BLaER1 treated with 17β-estradiol and CSF1 and Interleukin-3, amounts not matched to agents 10 nM and 100 nM (cell line): Measurements from ENCODE around the gene BNC2.

ENCODE experiments used
- H3K27ac ChIP-seq, 11 experiments: shearing (Covaris generic); formaldehyde crosslinking; 2 replicates each; pipeline ENCODE4 v1.8.1; 2022
- H3K27me3 ChIP-seq, 11 experiments: shearing (Covaris generic); formaldehyde crosslinking; 2 replicates each; pipeline ENCODE4 v1.8.1; 2022
- H3K36me3 ChIP-seq, 11 experiments: shearing (Covaris generic); formaldehyde crosslinking; 2 replicates each; pipeline ENCODE4 v1.8.1; 2022
- H3K4me1 ChIP-seq, 10 experiments: shearing (Covaris generic); formaldehyde crosslinking; 2 replicates each; pipeline ENCODE4 v1.8.1; 2022
- H3K4me2 ChIP-seq, 11 experiments: shearing (Covaris generic); formaldehyde crosslinking; 2 replicates each; pipeline ENCODE4 v1.8.1; 2022
- H3K4me3 ChIP-seq, 10 experiments: shearing (Covaris generic); formaldehyde crosslinking; 2 replicates each; pipeline ENCODE4 v1.8.1; 2022
- H3K9ac ChIP-seq, 11 experiments: shearing (Covaris generic); formaldehyde crosslinking; 2 replicates each; pipeline ENCODE4 v1.8.1; 2022
- H3K9me3 ChIP-seq, 11 experiments: shearing (Covaris generic); formaldehyde crosslinking; replicated peaks in 1 of 11; 2 replicates each; pipeline ENCODE4 v1.8.1; 2022
- H4K20me1 ChIP-seq, 11 experiments: shearing (Covaris generic); formaldehyde crosslinking; 2 replicates each; pipeline ENCODE4 v1.8.1; 2022
- Cebpa-rat ChIP-seq, 11 experiments: shearing (Covaris generic); IDR thresholded peaks; 2 replicates each; pipeline ENCODE4 v1.8.1; 2022

Gene BNC2

DNA sequence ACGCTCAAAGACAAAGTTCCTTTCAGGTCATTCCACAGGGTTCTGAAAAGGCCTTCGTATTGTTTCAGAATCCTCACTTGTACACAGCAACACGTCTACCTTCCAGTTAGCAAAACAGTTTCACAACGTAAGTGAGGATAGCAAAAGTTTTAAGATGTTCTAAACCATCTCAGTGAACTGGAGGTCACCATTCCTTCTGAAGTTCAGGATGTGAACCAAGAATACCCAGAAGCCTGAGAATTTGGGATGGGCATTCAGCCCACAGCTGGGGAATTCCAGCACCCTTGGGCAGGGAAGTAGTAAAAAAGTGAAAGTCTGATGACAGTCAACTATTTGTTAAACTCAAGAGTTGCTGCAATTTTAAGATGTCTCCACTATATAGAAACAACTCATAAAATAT, 224.5 kb downstream of the BNC2 start:
- H3K4me3 ChIP-seq = no peak overlapping the region
- TF ChIP-seq Cebpa-rat (IDR thresholded peaks at IDR 0.05) = no peak
- no peaks in the 10 kb centered on the region; a peak in 1 of 22 replicates for H3K9me3 ChIP-seq
- peaks cover 0 to 4% (median 0%) of the 10 kb centered on the region in 11 experiments; a peak in 1 of 22 replicates for H4K20me1 ChIP-seq
- H3K27ac ChIP-seq = no peak overlapping the region
- no peak overlapping the region for H3K9ac ChIP-seq
- no peak overlapping the region for H3K4me2 ChIP-seq
- no peaks in the 10 kb centered on the region for H3K4me1 ChIP-seq
- no peaks in the 10 kb centered on the region for H3K36me3 ChIP-seq
- H3K27me3 ChIP-seq = no peaks in the 10 kb centered on the region

DNA sequence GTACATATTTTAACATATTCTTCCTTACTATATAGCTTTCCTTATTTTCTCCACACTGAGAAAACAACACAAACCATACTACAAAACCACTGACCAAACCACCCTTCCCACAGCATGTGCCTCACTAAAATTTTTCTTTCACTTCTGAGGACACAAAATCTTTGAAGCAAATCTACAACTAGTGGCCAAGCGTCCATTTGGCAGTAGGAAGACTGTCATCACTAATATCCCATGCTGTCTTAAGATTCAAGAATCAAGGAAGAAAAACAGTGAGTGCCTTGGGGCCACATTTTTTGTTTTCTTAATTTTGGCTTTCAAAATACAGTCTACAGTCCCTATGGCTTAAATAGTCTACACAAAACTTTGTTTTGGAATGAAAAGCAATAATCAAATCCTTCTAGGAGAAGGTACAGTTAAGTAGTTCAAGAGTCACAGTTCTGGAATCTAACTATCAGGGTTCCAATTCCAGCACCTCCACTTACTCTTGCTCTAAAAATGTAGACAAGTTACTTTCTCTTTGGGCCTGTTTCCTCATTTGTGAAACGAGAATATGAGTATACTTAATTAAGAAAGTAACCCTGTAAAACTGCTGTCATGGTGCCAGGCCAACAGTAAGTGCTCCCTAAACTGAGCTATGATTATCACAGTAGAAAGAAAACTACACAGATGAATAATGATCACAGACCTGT, 227.9 kb downstream of the BNC2 start:
- no peak for TF ChIP-seq Cebpa-rat (IDR thresholded peaks at IDR 0.05)

GRCh38 chr9:16640649-16641048, 229.8 kb downstream of the BNC2 start:
- Histone ChIP-seq H3K9ac (no peak overlapping the region), H3K4me3 (no peak overlapping the region), H3K4me2 (no peak overlapping the region), H3K27ac (no peak overlapping the region), H4K20me1 (no peaks in the 10 kb centered on the region), H3K36me3 (no peaks in the 10 kb centered on the region), H3K9me3 (0 out of 22 replicates have a peak, but pooled peaks cover 0 to 4% (median 0%) of the 10 kb centered on the region in 11 experiments), H3K4me1 (peaks cover 0 to 15% (median 6%) of the 10 kb centered on the region in 10 experiments; a peak in 9 of 20 replicates), H3K27me3 (no peaks in the 10 kb centered on the region)
- no peak for TF ChIP-seq Cebpa-rat (IDR thresholded peaks at IDR 0.05)

More for the DNA sequence above, 227.9 kb downstream of the BNC2 start:
- H3K9me3 ChIP-seq = peaks cover 0 to 4% (median 0%) of the 10 kb centered on the region in 11 experiments; a peak in 1 of 22 replicates
- H3K27ac ChIP-seq = no peak overlapping the region
- H3K9ac ChIP-seq = no peak overlapping the region
- H4K20me1 ChIP-seq = peaks cover 0 to 4% (median 0%) of the 10 kb centered on the region in 11 experiments; a peak in 1 of 22 replicates
- no peaks in the 10 kb centered on the region for H3K36me3 ChIP-seq
- H3K4me3 ChIP-seq = no peak overlapping the region
- no peak overlapping the region for H3K4me2 ChIP-seq
- H3K27me3 ChIP-seq = no peaks in the 10 kb centered on the region
- H3K4me1 ChIP-seq = peaks cover 0 to 7% (median 2%) of the 10 kb centered on the region in 10 experiments; a peak in 9 of 20 replicates

GRCh38 chr9:16639644-16640043, 230.8 kb downstream of the BNC2 start:
- no peak overlapping the region for H3K4me2 ChIP-seq
- 0 out of 22 replicates have a peak, but pooled peaks cover 0 to 4% (median 0%) of the 10 kb centered on the region in 11 experiments for H3K9me3 ChIP-seq
- no peaks in the 10 kb centered on the region for H3K27me3 ChIP-seq
- no peaks in the 10 kb centered on the region for H3K36me3 ChIP-seq
- no peak overlapping the region for H3K9ac ChIP-seq
- TF ChIP-seq Cebpa-rat (IDR thresholded peaks at IDR 0.05) = no peak
- H4K20me1 ChIP-seq = no peaks in the 10 kb centered on the region
- H3K4me1 ChIP-seq = peaks cover 0 to 15% (median 6%) of the 10 kb centered on the region in 10 experiments; a peak in 9 of 20 replicates
- no peak overlapping the region for H3K27ac ChIP-seq
- no peak overlapping the region for H3K4me3 ChIP-seq

- no peaks in the 10 kb centered on the region for H3K27me3 ChIP-seq
- H3K9ac ChIP-seq = no peak overlapping the region
- no peak for TF ChIP-seq Cebpa-rat (IDR thresholded peaks at IDR 0.05)
- no peak overlapping the region for H3K27ac ChIP-seq
- H3K4me1 ChIP-seq = peaks cover 0 to 15% (median 6%) of the 10 kb centered on the region in 10 experiments; a peak in 9 of 20 replicates
- no peak overlapping the region for H3K4me3 ChIP-seq
- no peaks in the 10 kb centered on the region for H3K36me3 ChIP-seq
- no peaks in the 10 kb centered on the region for H4K20me1 ChIP-seq
- peak overlapping the region in 3 of 11 experiments; percentile 2 to 15 (median 14); a peak in 5 of 22 replicates for H3K4me2 ChIP-seq
- 0 out of 22 replicates have a peak, but pooled peaks cover 0 to 4% (median 0%) of the 10 kb centered on the region in 11 experiments for H3K9me3 ChIP-seq
Observed at GRCh38 chr9:16637911-16638310, 232.6 kb downstream of the BNC2 start.

DNA sequence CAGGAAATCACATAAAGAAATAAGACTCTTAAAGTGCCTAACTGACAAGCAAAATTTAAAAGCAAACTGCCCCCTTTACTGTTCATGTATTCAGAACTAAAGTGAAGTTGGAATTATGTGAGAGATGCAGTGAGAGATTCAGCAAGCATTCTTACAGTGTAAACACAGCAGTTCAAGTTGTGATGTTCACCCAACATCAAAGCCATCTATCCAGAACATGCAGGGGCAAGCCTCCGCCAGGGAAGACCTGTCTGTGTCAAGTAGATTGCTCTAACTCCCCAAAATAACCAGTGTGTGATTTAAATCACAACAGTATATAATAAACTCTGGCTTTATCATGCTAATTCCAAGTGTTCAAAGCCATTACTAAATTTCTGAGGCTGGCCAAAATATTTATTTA, 233.3 kb downstream of the BNC2 start:
- no peak overlapping the region for H3K27ac ChIP-seq

GRCh38 chr9:16633794-16634193, 236.7 kb downstream of the BNC2 start:
- peaks cover 0 to 9% (median 0%) of the 10 kb centered on the region in 11 experiments; a peak in 2 of 22 replicates for H3K9me3 ChIP-seq
- H4K20me1 ChIP-seq = no peaks in the 10 kb centered on the region
- no peaks in the 10 kb centered on the region for H3K36me3 ChIP-seq
- H3K9ac ChIP-seq = no peak overlapping the region
- H3K27ac ChIP-seq = no peak overlapping the region
- TF ChIP-seq Cebpa-rat (IDR thresholded peaks at IDR 0.05) = no peak
- no peak overlapping the region for H3K4me3 ChIP-seq
- H3K4me1 ChIP-seq = peaks cover 0 to 26% (median 10%) of the 10 kb centered on the region in 10 experiments; a peak in 11 of 20 replicates
- H3K27me3 ChIP-seq = no peaks in the 10 kb centered on the region
- H3K4me2 ChIP-seq = no peak overlapping the region

More for the DNA sequence above, 233.3 kb downstream of the BNC2 start:
- Histone ChIP-seq H4K20me1 (no peaks in the 10 kb centered on the region), H3K36me3 (no peaks in the 10 kb centered on the region), H3K9ac (no peak overlapping the region), H3K27me3 (no peaks in the 10 kb centered on the region), H3K4me3 (no peak overlapping the region), H3K4me2 (peak overlapping the region in 2 of 11 experiments; percentile 14 to 18; a peak in 6 of 22 replicates), H3K9me3 (0 out of 22 replicates have a peak, but pooled peaks cover 0 to 4% (median 0%) of the 10 kb centered on the region in 11 experiments), H3K4me1 (peaks cover 0 to 15% (median 6%) of the 10 kb centered on the region in 10 experiments; a peak in 9 of 20 replicates)
- no peak for TF ChIP-seq Cebpa-rat (IDR thresholded peaks at IDR 0.05)

DNA sequence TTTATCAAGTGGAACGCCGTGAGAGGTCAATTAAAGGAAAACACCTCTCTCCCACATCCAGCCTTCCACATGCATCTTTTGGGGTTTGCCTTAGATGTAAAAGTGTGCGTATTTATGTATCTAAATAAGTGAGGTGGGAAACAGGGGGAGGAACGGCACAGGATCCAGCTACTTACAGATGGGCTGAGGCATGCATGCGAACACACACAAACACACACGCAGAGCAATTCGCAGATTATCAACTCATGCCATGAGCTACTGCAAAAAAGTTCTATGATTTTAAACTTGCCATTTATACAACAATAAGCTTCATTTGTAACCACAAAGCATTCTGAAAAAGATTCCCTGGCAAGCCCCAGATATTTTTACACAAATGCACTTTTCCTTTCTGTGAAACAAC, 242.1 kb downstream of the BNC2 start:
- peak overlapping the region; percentile 15 to 89 (median 78); a peak in 21 of 22 replicates for H3K4me2 ChIP-seq
- H3K4me3 ChIP-seq = no peak overlapping the region
- no peaks in the 10 kb centered on the region for H3K36me3 ChIP-seq
- peaks cover 44 to 64% (median 56%) of the 10 kb centered on the region in 10 experiments for H3K4me1 ChIP-seq
- H3K9me3 ChIP-seq = peaks cover 0 to 9% (median 0%) of the 10 kb centered on the region in 11 experiments; a peak in 2 of 22 replicates
- peaks cover 0 to 11% (median 0%) of the 10 kb centered on the region in 11 experiments; a peak in 2 of 22 replicates for H3K27me3 ChIP-seq
- 0 out of 22 replicates have a peak overlapping the region, but pooled peaks of 3 of the 11 experiments have one; percentile 5 to 29 (median 11) for H3K9ac ChIP-seq
- H4K20me1 ChIP-seq = peaks cover 0 to 32% (median 0%) of the 10 kb centered on the region in 11 experiments; a peak in 1 of 22 replicates
- peak overlapping the region in 5 of 11 experiments; percentile 6 to 62 (median 61); a peak in 5 of 22 replicates for H3K27ac ChIP-seq
- TF ChIP-seq Cebpa-rat (IDR thresholded peaks at IDR 0.05) = no peak

GRCh38 chr9:16627967-16628366, 242.5 kb downstream of the BNC2 start:
- TF ChIP-seq Cebpa-rat (IDR thresholded peaks at IDR 0.05) = no peak
- 0 out of 22 replicates have a peak overlapping the region, but pooled peaks of 3 of the 11 experiments have one; percentile 5 to 29 (median 11) for H3K9ac ChIP-seq

More at GRCh38 chr9:16627967-16628366, 242.5 kb downstream of the BNC2 start:
- Histone ChIP-seq H3K4me3 (no peak overlapping the region), H3K27ac (peak overlapping the region in 6 of 11 experiments; percentile 6 to 66 (median 61); a peak in 10 of 22 replicates), H3K9me3 (peaks cover 0 to 9% (median 0%) of the 10 kb centered on the region in 11 experiments; a peak in 2 of 22 replicates), H4K20me1 (peaks cover 0 to 32% (median 0%) of the 10 kb centered on the region in 11 experiments; a peak in 1 of 22 replicates), H3K36me3 (no peaks in the 10 kb centered on the region), H3K4me1 (peaks cover 44 to 69% (median 60%) of the 10 kb centered on the region in 10 experiments), H3K27me3 (peaks cover 0 to 11% (median 0%) of the 10 kb centered on the region in 11 experiments; a peak in 2 of 22 replicates), H3K4me2 (peak overlapping the region; percentile 15 to 89 (median 78); a peak in 20 of 22 replicates)
